Tongue (tissue), 2 donors: ENCODE results near the gene CCL25. TPM values are rescaled to one million over a fixed set of nuclear protein-coding genes. Genes with fewer than 3 reads are reported as not detected.

Experiments used
- DNase-seq: peaks from one replicate; pipeline ENCODE4 v3.0.0-alpha.2; 2015
- total RNA-seq: library from RNA; depleted of rRNA; stranded (reverse); fragments of >200 nt; gene quantifications from one replicate; pipeline ENCODE4 v1.2.3, GENCODE V29; 2014

The CCL25 gene
- total RNA-seq, 1 donor from 2014 or later, result not detected

DNA sequence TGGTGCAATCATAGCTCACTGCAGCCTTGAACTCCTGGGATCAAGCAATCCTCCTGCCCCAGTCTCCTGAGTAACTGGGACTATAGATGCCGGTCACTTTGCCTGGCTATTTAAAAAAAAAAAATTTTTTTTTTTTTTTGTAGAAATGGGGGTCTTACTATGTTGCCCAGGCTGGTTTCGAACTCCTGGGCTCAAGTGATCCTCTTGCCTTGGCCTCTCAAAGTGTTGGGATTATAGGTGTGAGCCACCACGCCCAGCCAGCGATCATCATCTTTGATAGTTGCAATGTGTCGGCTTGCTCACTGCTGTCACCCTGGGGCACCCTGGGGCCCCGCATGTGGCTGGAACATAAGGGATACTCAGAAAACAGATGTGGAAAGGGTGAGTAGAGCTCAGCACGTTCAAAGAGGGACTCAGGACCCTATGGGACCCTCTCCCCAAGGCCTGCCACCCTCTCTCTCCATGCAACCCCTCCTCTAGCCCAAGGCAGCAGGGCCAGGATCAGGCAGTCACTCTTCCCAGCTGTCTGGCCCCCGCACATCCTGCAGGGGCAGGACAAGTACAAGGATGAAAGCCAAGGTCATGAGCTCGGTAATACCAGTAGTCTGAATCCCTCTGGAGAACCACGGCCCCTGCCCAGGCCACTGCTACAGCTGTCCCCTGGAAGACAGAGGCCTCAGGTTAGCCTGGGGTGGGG is 6.5 kb upstream of the CCL25 start:
- DNase-seq, result no peak

DNA sequence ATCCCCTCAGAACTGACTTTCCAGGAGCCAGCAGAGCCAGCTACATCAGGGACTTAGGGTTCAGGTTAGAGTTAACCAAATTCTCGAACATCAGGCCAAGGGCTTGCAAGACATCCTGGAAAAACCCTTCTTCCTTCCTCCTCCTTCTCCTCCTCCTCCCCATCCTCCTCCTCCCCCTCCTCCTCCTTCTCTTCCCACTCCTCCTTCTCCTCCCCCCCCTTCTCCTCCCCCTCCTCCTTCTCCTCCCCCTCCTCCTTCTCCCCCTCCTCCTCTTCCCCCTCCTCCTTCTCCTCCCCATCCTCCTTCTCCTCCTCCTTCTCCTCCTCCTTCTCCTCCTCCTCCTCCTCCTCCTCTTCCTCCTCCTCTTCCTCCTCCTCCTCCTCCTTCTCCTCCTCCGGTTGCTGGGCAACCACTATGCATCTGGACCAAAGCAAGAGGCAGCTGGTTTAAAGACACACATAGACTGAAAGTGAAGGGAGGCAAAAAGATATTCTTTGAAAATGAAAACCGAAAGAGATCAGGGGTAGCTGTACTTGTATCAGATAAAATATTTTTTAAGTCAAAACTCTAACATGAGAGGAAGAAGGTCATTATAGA is 5.9 kb upstream of the CCL25 start:
- no peak for DNase-seq

DNA sequence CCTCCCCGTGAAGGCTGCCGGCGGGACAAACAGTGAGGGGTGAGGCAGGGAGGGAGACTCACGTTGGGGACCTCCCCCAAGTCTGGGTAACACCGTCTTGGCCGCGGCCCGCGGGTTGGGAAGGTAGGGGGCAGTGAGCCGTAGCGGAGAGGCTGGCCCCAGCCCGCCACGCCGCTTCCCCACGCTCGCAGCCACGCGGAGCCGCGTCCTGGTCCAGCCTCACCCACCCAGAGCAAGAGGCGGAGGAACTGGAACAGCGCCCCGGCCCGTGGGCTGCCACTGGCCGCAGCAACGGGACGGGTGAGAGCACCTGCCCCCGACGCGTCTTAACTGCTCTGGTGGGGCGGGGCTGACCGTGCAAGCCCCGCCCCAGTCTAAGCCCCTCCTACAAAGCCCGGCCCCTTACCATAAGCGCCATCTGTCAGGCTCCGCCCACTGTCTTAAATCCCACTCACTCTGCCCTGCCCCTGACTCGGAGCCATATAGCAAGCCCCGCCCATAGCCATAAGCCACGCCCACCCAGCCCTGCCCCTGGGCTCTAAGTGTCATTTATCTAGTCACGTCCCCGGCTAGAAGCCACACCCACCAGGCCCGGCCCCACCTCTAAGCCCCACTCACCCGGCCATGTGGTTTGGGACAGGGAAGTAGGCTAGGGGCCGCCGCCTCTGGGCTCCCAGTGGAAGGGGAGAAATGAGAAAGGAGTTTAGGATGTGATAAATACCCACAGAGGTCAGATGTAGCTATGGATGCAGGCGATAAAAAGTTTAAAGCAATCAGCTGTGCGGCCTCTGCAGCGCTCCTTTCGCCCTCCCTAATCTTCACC is 2.1 kb upstream of the CCL25 start:
- DNase-seq, result peak; percentile 96

DNA sequence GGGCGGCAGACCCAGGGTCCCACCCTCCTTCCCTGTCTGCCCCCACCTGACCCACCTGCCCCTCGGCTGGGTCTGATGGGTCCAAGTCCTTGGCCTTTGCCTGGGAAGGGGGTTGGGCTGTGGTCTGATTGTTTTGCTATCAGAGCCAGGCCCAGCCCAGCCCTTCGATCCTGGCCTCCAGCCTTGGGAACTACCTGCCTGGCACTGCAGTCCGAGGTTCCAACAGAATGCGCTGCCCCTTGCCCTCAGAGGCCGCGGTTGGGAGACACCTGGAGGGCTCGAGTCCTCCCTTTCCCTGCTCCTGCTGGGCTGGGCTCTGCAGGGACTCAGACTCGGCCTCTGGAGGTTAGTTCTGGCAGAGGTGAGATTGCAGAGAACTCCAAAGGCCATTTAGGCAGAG is 1.6 kb downstream of the CCL25 start:
- no peak for DNase-seq

DNA sequence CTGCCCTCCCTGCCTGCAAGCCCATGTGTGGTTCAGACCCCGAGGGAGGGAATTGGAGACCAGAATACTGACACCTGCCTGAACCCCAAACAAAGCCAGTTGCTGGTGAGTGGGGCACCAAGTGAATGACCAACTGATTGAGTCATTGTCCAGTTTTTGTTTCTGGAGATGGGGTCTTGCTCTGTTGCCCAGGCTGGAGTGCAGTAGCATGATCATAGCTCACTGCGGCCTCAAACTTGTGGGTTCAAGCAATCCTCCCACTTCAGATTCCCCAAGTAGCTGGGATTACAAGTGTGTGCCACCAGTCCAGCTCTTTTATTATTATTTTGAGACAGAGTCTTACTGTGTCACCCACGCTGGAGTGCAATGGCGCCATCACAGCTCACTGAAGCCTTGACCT is 4.0 kb downstream of the CCL25 start:
- no peak for DNase-seq

DNA sequence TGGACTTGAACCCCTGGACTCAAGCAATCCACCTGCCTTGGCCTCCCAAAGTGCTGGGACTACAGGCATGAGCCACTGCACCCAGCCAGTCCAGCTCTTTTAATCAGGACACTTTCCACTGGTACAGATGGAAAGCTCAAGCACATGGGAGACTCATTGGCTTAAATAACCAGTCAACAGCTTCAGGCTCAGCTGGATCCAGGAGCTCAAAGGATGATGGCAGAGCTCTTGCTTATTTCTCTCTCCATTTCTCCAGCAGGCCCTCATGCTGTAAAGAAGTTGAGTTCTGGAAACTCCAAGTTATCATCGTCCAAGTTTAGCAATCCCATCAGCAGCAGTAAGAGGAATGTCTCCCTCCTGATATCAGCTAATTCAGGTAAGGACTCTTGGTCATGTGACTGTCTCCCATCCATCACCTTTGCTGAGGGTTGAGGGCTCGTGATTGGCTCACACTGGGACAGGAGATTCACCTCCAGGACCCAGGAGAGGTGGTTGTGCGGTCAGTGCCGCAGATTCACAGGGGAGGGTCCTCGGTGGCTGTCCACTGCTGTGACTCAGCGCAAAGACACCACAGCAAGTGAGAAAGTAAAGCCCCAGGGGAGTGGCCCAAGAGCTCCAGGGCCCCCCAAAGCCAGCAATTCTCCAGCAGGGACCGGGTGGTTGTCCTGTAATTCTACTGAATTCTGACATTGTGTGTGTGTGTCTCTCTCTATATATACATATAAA is 5.1 kb downstream of the CCL25 start:
- no peak for DNase-seq

DNA sequence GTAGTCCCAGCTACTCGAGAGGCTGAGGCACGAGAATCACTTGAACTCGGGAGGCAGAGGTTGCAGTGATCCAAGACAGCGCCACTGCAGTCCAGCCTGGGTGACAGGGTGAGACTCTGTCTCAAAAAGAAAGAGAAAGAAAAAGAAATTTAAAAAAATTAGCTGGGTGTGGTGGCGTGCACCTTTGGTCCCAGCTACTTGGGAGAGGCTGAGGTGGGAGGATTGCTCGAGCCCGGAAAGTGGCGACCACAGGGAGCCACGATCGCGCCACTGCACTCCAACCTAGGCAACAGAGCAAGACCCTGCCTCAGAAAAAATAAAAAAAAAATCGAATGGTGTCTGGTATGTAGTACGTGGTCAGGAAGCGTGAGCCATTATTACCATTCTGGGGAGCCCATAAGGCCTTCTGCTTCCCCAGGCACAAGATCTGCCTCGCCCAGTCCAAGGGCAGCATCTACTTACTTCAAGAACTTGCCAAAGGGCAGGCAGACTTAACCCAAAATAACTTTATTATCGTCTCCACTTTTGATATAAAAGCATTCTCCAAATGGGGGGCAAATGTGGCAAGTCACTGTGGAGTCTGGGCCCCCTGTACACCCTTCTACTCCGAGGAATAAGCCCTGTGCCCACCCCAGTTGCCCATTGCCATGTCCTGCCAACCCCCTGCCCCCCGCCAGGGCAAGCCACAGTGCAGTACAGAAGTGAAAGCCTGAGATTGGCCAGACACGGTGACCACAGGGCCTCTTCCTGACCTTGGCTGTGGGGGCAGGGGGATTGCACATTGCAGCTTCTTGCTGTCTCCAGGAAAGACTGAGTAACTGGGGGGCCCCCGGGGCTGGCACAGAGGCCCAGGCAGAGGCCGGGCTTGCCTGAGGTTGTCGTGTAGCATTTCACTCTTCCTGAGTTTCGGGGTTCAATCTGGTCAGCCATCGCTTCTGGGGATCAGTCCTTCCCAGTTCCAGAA is 12.6 kb downstream of the CCL25 start:
- no peak for DNase-seq

DNA sequence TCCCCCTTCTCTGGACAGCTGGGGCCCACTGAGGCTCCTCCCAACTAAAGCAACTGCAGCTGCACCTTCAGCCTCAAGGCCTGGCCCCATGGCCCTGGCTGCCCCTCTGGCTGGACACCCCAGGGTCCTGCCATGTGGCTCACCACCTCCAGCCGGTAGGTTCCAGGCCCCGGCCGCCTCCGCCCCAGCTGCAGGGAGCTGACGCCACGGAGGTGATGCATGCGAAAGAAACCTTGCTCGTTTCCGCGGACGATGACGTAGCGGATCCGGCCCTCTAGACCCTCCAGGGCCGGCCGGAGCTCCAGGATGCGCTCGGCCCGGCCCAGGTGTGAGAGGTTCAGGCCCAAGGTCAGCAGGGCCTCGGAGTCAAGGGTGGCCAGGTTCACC is 13.3 kb downstream of the CCL25 start:
- no peak for DNase-seq

DNA sequence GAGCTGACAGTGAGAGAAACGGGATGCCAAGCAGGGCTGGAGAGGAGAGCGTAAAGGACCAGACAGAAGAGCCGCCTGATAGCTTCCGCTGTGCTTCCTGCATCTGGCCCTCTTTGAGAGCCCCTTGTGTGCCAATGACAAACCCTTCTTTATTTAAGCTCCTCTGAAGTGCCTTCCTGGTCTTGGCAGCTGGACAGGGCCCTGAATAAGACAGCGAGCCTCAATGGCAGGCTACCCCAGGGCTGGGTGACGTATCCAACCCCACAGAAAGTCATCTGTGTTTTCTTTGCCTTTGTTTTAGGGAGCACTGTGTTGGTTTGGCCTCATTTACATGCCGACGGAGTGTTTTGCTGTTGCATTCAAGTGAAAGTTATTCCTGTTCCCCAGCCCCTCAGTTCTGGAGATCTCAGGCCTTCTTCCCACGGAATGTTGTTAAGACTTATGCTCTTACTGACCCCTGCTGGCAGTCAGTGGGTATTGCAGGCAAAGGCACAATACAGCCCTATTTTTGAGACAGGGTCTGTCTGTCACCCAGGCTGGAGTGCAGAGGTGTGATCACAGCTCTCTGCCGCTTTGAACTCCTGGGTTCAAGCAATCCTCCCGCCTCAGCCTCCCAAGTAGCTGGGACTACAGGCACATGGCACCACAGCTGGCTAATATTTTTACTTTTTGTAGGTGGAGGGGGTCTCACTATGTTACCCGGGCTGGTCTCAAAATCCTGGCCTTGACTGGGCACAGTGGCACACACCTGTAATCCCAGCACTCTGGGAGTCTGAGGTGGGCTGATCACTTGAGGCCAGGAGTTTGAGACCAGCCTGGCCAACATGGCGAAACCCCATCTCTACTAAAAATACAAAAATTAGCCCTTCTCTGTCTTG is 16.8 kb downstream of the CCL25 start:
- peak; percentile 53 for DNase-seq

DNA sequence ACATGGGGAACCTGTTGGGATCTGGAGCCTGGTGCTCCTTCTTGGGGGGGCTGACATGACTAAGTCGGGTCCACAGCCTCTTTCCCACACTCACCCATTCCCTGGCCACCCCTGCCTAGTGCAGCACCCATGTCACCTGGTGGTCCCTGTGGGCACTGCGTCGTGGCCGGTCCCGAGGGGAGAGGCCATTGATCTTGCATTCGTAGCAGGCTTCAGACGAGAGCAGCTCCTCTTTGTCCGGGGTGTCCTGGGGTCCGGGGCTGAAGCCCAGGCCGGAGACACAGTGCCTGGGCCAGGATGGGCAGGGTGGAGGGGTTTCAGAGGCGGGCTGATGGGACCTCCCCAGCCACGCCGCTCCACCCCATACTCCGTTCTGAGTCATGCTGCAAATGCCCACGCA is 19.4 kb downstream of the CCL25 start:
- DNase-seq, result no peak

DNA sequence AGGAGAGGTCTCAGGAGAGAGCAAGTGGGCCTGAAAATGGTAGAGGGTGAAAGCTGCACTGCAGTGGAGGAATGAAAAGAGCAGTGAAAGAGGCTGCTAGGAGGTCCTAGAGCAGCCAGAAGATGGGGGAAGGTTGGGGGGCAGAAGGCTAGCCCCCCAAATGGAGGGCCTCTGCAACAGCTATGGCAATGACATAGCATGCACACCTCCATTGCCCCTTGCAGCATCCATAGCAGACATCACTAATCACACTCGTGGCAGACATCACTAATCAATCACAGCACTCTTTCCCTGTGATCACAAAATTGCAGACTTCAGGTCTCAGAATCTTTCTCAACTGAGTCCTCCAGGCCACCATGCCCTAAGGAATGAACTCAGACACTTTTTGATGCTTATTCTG is 21.9 kb downstream of the CCL25 start:
- DNase-seq, result no peak

DNA sequence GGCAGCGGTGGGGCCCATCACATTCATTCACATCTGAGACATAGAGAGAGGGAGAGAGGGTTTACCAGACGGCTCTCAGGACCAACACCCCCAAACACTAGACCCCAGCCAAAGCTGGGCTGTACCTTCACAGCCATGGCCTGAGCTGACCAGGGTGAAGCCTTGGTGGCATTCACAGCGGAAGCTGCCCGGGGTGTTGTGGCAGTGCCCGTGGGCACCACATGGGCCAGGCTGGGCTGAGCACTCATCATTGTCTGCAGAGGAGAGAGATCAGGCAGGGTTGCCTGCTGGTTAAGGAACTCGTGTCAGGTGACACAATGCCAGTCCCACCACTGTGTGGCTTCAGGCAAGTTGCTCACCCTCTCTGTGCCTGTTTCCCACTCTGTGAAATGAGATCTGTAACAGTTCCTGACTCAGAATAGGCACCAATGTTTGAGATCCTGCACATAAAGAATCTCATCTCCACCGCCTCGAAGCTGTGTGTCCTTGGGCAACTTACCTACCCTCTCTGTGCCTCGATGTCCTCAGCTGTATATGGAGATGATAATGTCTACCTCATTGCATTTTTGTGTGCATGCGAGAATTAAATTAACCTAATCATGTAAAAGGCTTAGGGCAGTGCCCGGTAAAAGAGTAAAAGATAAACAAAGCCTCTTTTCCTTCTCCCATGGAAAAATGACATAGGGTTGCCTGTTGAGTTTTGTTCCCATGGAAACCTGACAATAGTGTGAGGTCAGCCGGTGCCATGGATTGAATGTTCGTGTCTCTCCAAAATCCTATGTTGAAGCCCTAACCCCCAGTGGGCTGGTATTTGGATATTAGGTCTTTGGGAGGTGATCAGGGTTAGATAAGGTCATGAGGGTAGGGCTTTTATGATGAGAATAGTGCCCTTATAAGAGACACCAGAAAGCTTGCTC is 22.9 kb downstream of the CCL25 start:
- DNase-seq, result no peak

DNA sequence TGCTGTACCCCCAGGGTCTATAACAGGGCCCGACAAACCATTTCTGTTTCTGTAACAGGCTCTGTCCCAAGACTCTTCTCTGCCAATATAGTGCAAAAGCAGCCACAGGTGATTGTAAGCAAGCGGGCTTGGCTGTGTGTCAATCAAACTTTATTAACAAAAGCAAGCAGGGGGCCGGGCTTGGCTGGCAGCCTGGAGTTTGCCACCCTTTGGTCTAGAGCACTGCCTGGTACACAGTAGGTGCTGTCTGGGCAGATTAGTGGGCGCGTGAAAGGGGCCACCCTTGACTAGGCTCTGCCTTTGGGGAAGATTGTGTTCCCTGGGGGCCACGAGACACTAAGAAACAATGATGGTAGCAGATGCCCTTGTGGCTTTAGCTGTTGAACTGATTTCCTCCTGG is 27.4 kb downstream of the CCL25 start:
- DNase-seq, result no peak

DNA sequence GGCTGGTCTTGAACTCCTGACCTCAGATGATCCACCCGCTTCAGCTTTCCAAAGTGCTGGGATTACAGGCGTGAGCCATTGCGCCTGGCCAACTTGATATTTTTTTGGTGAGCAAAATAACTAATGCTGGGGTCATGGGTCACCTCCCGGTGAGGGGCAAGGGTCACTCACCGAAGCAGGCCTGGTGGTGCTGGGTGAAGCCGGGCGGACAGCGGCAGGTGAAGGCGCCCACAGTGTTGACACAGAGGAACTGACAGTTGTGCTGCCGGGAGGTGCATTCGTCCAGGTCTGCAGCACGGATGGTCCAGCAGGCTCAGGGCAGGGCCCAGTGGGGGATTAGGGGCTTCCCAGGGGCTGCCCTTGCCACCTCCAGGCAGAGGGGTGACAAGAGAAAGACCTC is 28.3 kb downstream of the CCL25 start:
- DNase-seq, result no peak

DNA sequence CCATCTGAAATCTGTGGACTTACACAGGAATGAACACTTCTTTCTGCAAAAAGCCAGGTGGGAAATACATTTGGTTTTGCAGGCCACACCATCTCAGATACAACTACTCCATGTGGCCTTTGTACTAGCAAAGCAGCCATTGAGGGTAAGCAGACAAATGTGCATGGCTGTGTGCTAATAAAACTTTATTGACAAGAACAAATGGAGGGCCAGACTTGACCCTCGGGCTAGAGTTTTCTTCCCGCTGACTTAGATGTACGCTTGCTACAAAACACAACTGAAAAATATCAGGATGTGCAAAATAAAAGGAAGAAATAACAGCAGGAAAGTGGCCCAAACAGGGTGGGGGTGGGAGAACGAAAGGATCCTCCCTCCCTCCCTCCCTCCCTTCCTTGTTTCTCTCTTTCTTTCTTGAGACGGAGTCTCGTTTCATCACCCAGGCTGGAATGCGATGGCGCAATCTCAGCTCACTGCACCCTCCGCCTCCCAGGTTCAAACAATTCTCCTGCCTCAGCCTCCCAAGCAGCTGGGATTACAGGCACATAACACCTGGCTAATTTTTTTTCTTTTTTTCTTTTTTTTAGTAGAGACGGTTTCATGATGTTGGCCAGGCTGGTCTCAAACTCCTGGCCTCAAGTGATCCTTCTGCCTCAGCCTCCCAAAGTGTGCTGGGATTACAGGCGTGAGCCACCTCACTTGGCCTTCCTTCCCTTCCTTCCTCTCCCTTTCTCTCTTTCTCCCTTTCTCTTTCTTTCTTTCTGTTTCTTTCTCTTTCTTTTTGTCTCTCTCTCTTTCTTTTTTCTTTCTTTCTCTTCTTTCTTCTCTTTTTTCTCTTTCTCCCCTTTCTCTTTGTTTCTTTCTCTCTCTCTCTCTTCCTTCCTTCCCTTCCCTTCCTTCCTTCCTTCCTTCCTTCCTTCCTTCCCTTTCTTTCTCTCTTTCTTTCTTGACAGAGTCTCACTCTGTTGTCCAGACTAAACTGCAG is 29.3 kb downstream of the CCL25 start:
- DNase-seq, result no peak

DNA sequence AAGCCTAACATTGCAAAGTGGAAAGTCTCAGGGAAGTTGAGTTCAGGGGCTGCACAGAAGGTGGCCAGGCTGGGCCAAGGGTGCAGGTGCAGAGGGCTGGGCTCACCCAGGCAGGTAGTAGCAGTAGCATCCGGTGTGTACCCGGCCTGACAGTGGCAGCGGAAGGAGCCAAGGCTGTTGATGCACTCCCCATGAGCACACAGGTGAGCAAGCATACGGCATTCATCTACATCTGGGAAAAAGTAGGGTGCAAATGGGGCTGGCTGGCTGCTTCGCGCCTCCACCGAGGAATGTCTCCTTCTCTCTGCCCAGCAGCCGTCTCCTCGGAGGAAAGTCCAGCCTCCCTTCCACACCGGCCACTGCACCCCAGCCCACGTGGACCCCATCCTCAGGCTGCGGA is 30.6 kb downstream of the CCL25 start:
- DNase-seq, result no peak

DNA sequence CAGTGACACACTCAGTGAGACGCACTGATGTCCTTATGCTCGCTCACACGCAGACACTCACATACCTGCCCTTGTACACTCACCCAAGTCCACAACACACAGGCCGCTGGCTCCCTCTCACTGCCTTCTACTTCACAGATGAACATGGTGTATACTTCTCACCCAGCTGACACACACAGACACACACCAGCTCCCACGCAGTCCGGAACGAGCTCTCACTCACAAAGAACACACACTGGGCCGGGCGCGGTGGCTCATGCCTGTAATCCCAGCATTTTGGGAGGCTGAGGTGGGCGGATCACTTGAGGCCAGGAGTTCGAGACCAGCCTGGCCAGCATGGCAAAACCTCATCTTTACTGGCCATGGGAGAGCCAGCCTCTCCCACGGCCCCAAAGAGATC is 31.6 kb downstream of the CCL25 start:
- DNase-seq, result no peak
